Tibial artery (tissue), 4 donors: ENCODE results near the gene MYOF.

Experiments used
- DNase-seq, 2 donors: peaks; one replicate each; pipeline ENCODE4 v3.0.0-alpha.2; 2019
- H3K27ac ChIP-seq, 2 donors: fragments of 200-600 bp; sonication (generic) in 1 of 2; 1 replicate in 1 of 2; 2 replicates in 1 of 2; pipeline ENCODE4 v1.5.1; 2018 to 2019; ENCODE audit warnings: mild to moderate bottlenecking in 1 of 2
- H3K27me3 ChIP-seq, 2 donors: fragments of 200-600 bp; sonication (generic) in 1 of 2; one replicate each; pipeline versions ENCODE4 v1.5.1 to v1.6.0; 2016 to 2019
- H3K36me3 ChIP-seq, 3 donors: fragments of 200-600 bp; sonication (generic) in 2 of 3; one replicate each; pipeline ENCODE4 v1.5.1; 2016 to 2019; ENCODE audit warnings: mild to moderate bottlenecking in 2 of 3
- H3K4me1 ChIP-seq, 4 donors: fragments of 200-600 bp; sonication (generic) in 2 of 4; 1 replicate in 3 of 4; 2 replicates in 1 of 4; pipeline ENCODE4 v1.5.1; 2016 to 2019
- H3K4me3 ChIP-seq, 2 donors: fragments of 200-600 bp; sonication (generic) in 1 of 2; 1 replicate in 1 of 2; 2 replicates in 1 of 2; pipeline ENCODE4 v1.5.1; 2018 to 2019; ENCODE audit warnings: mild to moderate bottlenecking in 2 of 2
- H3K9me3 ChIP-seq, 3 donors: fragments of 200-600 bp; sonication (generic) in 1 of 3; one replicate each; pipeline ENCODE4 v1.5.1; 2016 to 2019
- intact Hi-C: fragments of 100-400 bp; cut with DNase I; formaldehyde crosslinking; loops from one replicate; pipeline ENCODE4 v1.15.0; 2023; ENCODE audit warnings: low total_unique reads
- TF ChIP-seq, protein P1 (sequence below), 2 experiments: fragments of 200-600 bp in 1 of 2; fragments of 450-650 bp in 1 of 2; IDR thresholded peaks; one replicate each; pipeline ENCODE4 v1.5.1; 2017 to 2019; ENCODE audit warnings: antibody characterized with exemption in 2 of 2, mild to moderate bottlenecking in 1 of 2, moderate library complexity in 1 of 2

MYOF gene

GRCh38 chr10:93464776-93465388, 17.3 kb downstream of the MYOF start:
- H3K4me1 ChIP-seq: peaks cover 5 to 90% (median 78%) of the 10 kb centered on the region in 4 donors
- intact Hi-C loops: loop anchor here (5.0 kb wide), 1 partner anchor 83 kb away; no protein-coding TSS in a partner anchor
- TF ChIP-seq, protein P1, sequence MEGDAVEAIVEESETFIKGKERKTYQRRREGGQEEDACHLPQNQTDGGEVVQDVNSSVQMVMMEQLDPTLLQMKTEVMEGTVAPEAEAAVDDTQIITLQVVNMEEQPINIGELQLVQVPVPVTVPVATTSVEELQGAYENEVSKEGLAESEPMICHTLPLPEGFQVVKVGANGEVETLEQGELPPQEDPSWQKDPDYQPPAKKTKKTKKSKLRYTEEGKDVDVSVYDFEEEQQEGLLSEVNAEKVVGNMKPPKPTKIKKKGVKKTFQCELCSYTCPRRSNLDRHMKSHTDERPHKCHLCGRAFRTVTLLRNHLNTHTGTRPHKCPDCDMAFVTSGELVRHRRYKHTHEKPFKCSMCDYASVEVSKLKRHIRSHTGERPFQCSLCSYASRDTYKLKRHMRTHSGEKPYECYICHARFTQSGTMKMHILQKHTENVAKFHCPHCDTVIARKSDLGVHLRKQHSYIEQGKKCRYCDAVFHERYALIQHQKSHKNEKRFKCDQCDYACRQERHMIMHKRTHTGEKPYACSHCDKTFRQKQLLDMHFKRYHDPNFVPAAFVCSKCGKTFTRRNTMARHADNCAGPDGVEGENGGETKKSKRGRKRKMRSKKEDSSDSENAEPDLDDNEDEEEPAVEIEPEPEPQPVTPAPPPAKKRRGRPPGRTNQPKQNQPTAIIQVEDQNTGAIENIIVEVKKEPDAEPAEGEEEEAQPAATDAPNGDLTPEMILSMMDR (IDR thresholded peaks at IDR 0.05): no peak
- H3K36me3 ChIP-seq: no peaks in the 10 kb centered on the region
- no peak for DNase-seq
- H3K27ac ChIP-seq: peak overlapping the region; percentile 84 to 91
- no peak overlapping the region for H3K4me3 ChIP-seq
- H3K9me3 ChIP-seq: no peaks in the 10 kb centered on the region
- H3K27me3 ChIP-seq: no peaks in the 10 kb centered on the region

GRCh38 chr10:93463723-93464476, 18.2 kb downstream of the MYOF start:
- Histone ChIP-seq H3K27me3 (no peaks in the 10 kb centered on the region), H3K9me3 (no peaks in the 10 kb centered on the region), H3K27ac (peak overlapping the region; percentile 84 to 91), H3K4me1 (peaks cover 5 to 90% (median 77%) of the 10 kb centered on the region in 4 donors), H3K36me3 (no peaks in the 10 kb centered on the region), H3K4me3 (no peak overlapping the region)
- TF ChIP-seq, protein P1 (IDR thresholded peaks at IDR 0.05): no peak
- peak in 1 of 2 donors; percentile 66 for DNase-seq
- intact Hi-C loops: no loop called here

DNA sequence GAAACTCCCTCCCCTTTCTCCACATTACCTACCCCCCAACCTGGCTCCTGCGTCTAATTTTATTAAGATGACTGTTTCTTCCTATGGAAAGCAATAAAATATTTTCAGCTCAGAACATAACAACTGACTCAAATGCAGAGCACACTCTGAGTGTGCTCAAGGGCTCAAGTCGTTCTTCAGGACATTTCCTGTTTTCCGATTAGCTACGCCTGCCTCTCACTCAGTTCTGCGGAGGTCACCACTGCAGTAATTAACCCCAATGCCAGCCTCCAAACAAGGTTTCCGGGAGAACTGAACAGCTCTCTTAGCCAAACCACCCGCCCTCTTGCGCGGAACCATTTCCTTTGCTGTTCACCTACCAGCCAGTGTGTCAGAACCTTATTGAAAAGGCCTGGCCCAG, 19.3 kb downstream of the MYOF start:
- Histone ChIP-seq H3K27ac (peak overlapping the region; percentile 84 to 91), H3K9me3 (no peaks in the 10 kb centered on the region), H3K36me3 (no peaks in the 10 kb centered on the region), H3K27me3 (no peaks in the 10 kb centered on the region), H3K4me1 (peaks cover 5 to 88% (median 76%) of the 10 kb centered on the region in 4 donors), H3K4me3 (no peak overlapping the region)
- intact Hi-C loops: no loop called here
- DNase-seq: no peak
- TF ChIP-seq, protein P1 (IDR thresholded peaks at IDR 0.05): no peak

GRCh38 chr10:93462371-93462770, 19.8 kb downstream of the MYOF start:
- DNase-seq: no peak
- Histone ChIP-seq H3K36me3 (no peaks in the 10 kb centered on the region), H3K9me3 (no peaks in the 10 kb centered on the region), H3K27me3 (no peaks in the 10 kb centered on the region), H3K4me3 (no peak overlapping the region), H3K27ac (peak overlapping the region; percentile 84 to 91), H3K4me1 (peaks cover 5 to 91% (median 79%) of the 10 kb centered on the region in 4 donors)
- intact Hi-C loops: no loop called here
- TF ChIP-seq, protein P1 (IDR thresholded peaks at IDR 0.05): no peak

- intact Hi-C loops: no loop called here
- H3K9me3 ChIP-seq: no peaks in the 10 kb centered on the region
- no peaks in the 10 kb centered on the region for H3K27me3 ChIP-seq
- H3K4me3 ChIP-seq: no peak overlapping the region
- peaks cover 5 to 93% (median 79%) of the 10 kb centered on the region in 4 donors for H3K4me1 ChIP-seq
- TF ChIP-seq, protein P1 (IDR thresholded peaks at IDR 0.05): no peak
- H3K36me3 ChIP-seq: no peaks in the 10 kb centered on the region
- H3K27ac ChIP-seq: peak overlapping the region; percentile 84 to 91
- DNase-seq: no peak
These were observed 20.3 kb downstream of the MYOF start for GRCh38 chr10:93461807-93462178.
